ENCODE measurements around the gene UBE2Z.

The UBE2Z gene

GRCh38 chr17:48908047-48908843 is at the start of gene UBE2Z:
UBE2Z (plus strand) TSS chr17:48908407; CDS start chr17:48908504, 97 bp downstream.
- in situ Hi-C loops (cut with MboI; ENCODE audit: low sequenced_read_pairs): no loop called here

- in situ Hi-C loops (cut with MboI; ENCODE audit: low sequenced_read_pairs): no loop called here
Observed at GRCh38 chr17:48860034-48860433, 48.2 kb upstream of the UBE2Z start.

- in situ Hi-C loops (cut with MboI; ENCODE audit: low sequenced_read_pairs): no loop called here
Observed at GRCh38 chr17:48860456-48860855, 47.8 kb upstream of the UBE2Z start.

- in situ Hi-C loops (cut with MboI; ENCODE audit: low sequenced_read_pairs): no loop called here
Observed at GRCh38 chr17:48868916-48869500, 39.2 kb upstream of the UBE2Z start.

GRCh38 chr17:48869821-48870318 is 38.3 kb upstream of the UBE2Z start:
- in situ Hi-C loops (cut with MboI; ENCODE audit: low sequenced_read_pairs): loop anchor here (10.0 kb wide), 2 partner anchors 65 to 195 kb away; no protein-coding TSS in a partner anchor

GRCh38 chr17:48871035-48871550 is 37.1 kb upstream of the UBE2Z start:
- in situ Hi-C loops (cut with MboI; ENCODE audit: low sequenced_read_pairs): loop anchor here (10.0 kb wide), 2 partner anchors 66 to 196 kb away; no protein-coding TSS in a partner anchor

- in situ Hi-C loops (cut with MboI; ENCODE audit: low sequenced_read_pairs): loop anchor here (10.0 kb wide), 2 partner anchors 67 to 197 kb away; no protein-coding TSS in a partner anchor
Observed at GRCh38 chr17:48871551-48872351, 36.5 kb upstream of the UBE2Z start.

GRCh38 chr17:48872409-48872808 is 35.8 kb upstream of the UBE2Z start:
- in situ Hi-C loops (cut with MboI; ENCODE audit: low sequenced_read_pairs): loop anchor here (10.0 kb wide), 2 partner anchors 68 to 198 kb away; no protein-coding TSS in a partner anchor

- in situ Hi-C loops (cut with MboI; ENCODE audit: low sequenced_read_pairs): loop anchor here (10.0 kb wide), 2 partner anchors 68 to 198 kb away; no protein-coding TSS in a partner anchor
Observed at GRCh38 chr17:48873209-48873608, 35.0 kb upstream of the UBE2Z start.

GRCh38 chr17:48873696-48874443 is 34.3 kb upstream of the UBE2Z start:
- in situ Hi-C loops (cut with MboI; ENCODE audit: low sequenced_read_pairs): loop anchor here (10.0 kb wide), 2 partner anchors 69 to 199 kb away; no protein-coding TSS in a partner anchor

GRCh38 chr17:48878920-48879898 is 29.0 kb upstream of the UBE2Z start:
- in situ Hi-C loops (cut with MboI; ENCODE audit: low sequenced_read_pairs): loop anchor here (10.0 kb wide), 2 partner anchors 74 to 204 kb away; no protein-coding TSS in a partner anchor

GRCh38 chr17:48882272-48882671 is 25.9 kb upstream of the UBE2Z start:
- in situ Hi-C loops (cut with MboI; ENCODE audit: low sequenced_read_pairs): no loop called here

- in situ Hi-C loops (cut with MboI; ENCODE audit: low sequenced_read_pairs): no loop called here
Observed at GRCh38 chr17:48883171-48883570, 25.0 kb upstream of the UBE2Z start.

- in situ Hi-C loops (cut with MboI; ENCODE audit: low sequenced_read_pairs): no loop called here
Observed at GRCh38 chr17:48890086-48890485, 18.1 kb upstream of the UBE2Z start.

- in situ Hi-C loops (cut with MboI; ENCODE audit: low sequenced_read_pairs): no loop called here
Observed at GRCh38 chr17:48892940-48893645, 15.1 kb upstream of the UBE2Z start.

GRCh38 chr17:48893646-48894508 is 14.3 kb upstream of the UBE2Z start:
- in situ Hi-C loops (cut with MboI; ENCODE audit: low sequenced_read_pairs): no loop called here

GRCh38 chr17:48894886-48895285 is 13.3 kb upstream of the UBE2Z start:
- in situ Hi-C loops (cut with MboI; ENCODE audit: low sequenced_read_pairs): no loop called here
